IMR-90 (cell line): Measurements from ENCODE around the gene PLCB4. TPM values are rescaled to one million over a fixed set of nuclear protein-coding genes. Genes with fewer than 3 reads are reported as not detected.

Experiments used
- ATAC-seq: fragments of 200-7000 bp; cut with Tn5 transposase; 2 replicates; pipeline ENCODE4 v1.9.1; 2020; ENCODE audit warnings: low read depth, mild to moderate bottlenecking, moderate library complexity
- BruUV-seq: library from RNA; stranded (reverse); fragments of 400-500 nt; replicated peaks from 2 replicates; lab custom pipeline; 2021; lab: Mats Ljungman, UMichigan
- CTCF ChIA-PET: fragments of 300-600 bp; formaldehyde crosslinking; extraction: SDS; loops from one replicate; lab custom pipeline; 2021; ENCODE audit warnings: antibody characterized with exemption; lab: Yijun Ruan, JAX
- POLR2A ChIA-PET: fragments of 300-600 bp; sonication (Branson Sonifier 250); formaldehyde crosslinking; loops from one replicate; lab custom pipeline; 2022; ENCODE audit warnings: antibody characterized with exemption; ENCODE audit not compliant: unreplicated experiment; lab: Charles Lee
- DNase-seq: peaks from one replicate; pipeline ENCODE4 v3.0.0; 2013
- H2AFZ ChIP-seq: replicated peaks from 2 replicates; pipeline ENCODE3; 2013; ENCODE audit warnings: low read length, mild to moderate bottlenecking; ENCODE audit not compliant: poor library complexity
- H2AK5ac ChIP-seq: 2 replicates; pipeline ENCODE4 v1.6.1; 2013; ENCODE audit warnings: low read depth, low read length, inconsistent platforms
- H2AK9ac ChIP-seq: replicated peaks from 2 replicates; pipeline ENCODE3; 2013; ENCODE audit warnings: mild to moderate bottlenecking, low read depth, low read length, moderate library complexity; ENCODE audit not compliant: poor library complexity
- H2BK120ac ChIP-seq: 2 replicates; pipeline ENCODE4 v1.6.1; 2013; ENCODE audit warnings: low read depth, low read length, inconsistent platforms
- H2BK15ac ChIP-seq: 3 replicates; pipeline ENCODE4 v1.6.1; 2013; ENCODE audit warnings: low read depth, low read length, inconsistent platforms
- H2BK20ac ChIP-seq: 2 replicates; pipeline ENCODE4 v1.6.1; 2013; ENCODE audit warnings: low read depth, mild to moderate bottlenecking, inconsistent platforms, low read length, moderate library complexity
- H2BK5ac ChIP-seq: 2 replicates; pipeline ENCODE4 v1.6.1; 2013; ENCODE audit warnings: mild to moderate bottlenecking, low read depth, low read length, inconsistent platforms; ENCODE audit not compliant: poor library complexity, severe bottlenecking
- H3K14ac ChIP-seq: replicated peaks from 2 replicates; pipeline ENCODE4 v1.6.1; 2013; ENCODE audit warnings: low read depth, low read length, inconsistent platforms
- H3K18ac ChIP-seq: 2 replicates; pipeline ENCODE4 v1.6.1; 2013; ENCODE audit warnings: low read depth, low read length, control low read depth
- H3K23ac ChIP-seq: 2 replicates; pipeline ENCODE4 v1.6.1; 2013; ENCODE audit warnings: low read depth, low read length, inconsistent platforms
- H3K27ac ChIP-seq: 2 replicates; pipeline ENCODE4 v1.5.1; 2013; ENCODE audit warnings: mild to moderate bottlenecking, control low read depth, low read length; ENCODE audit not compliant: insufficient read depth
- H3K27me3 ChIP-seq: 2 replicates; pipeline ENCODE4 v1.6.1; 2013; ENCODE audit warnings: low read length; ENCODE audit not compliant: control insufficient read depth, insufficient read depth
- H3K36me3 ChIP-seq: 2 replicates; pipeline ENCODE4 v1.6.1; 2013; ENCODE audit warnings: low read length, mixed read lengths; ENCODE audit not compliant: control insufficient read depth, insufficient read depth
- H3K4ac ChIP-seq: 2 replicates; pipeline ENCODE4 v1.6.1; 2013; ENCODE audit warnings: low read depth, low read length, inconsistent platforms
- H3K4me1 ChIP-seq: 2 replicates; pipeline ENCODE4 v1.6.1; 2013; ENCODE audit warnings: low read length, mixed read lengths; ENCODE audit not compliant: control insufficient read depth, insufficient read depth
- H3K4me2 ChIP-seq: 2 replicates; pipeline ENCODE4 v1.6.1; 2013; ENCODE audit warnings: low read depth, mild to moderate bottlenecking, control low read depth, low read length, moderate library complexity
- H3K4me3 ChIP-seq: 2 replicates; pipeline ENCODE4 v1.5.1; 2013; ENCODE audit warnings: low read depth, mild to moderate bottlenecking, control low read depth, low read length, moderate library complexity; ENCODE audit not compliant: insufficient read depth
- H3K56ac ChIP-seq: 2 replicates; pipeline ENCODE4 v1.6.1; 2013; ENCODE audit warnings: low read length, inconsistent platforms; ENCODE audit not compliant: insufficient read depth; ENCODE audit errors: extremely low read depth
- H3K79me1 ChIP-seq, 2 experiments: 2 replicates each; pipeline ENCODE4 v1.6.1; 2013; ENCODE audit warnings: low read length in 2 of 2, inconsistent platforms in 1 of 2, low read depth in 1 of 2
- H3K9ac ChIP-seq: 2 replicates; pipeline ENCODE4 v1.6.1; 2013; ENCODE audit warnings: low read depth, low read length, control low read depth
- H3K9me1 ChIP-seq: 2 replicates; pipeline ENCODE4 v1.6.1; 2013; ENCODE audit warnings: low read length, inconsistent platforms; ENCODE audit not compliant: insufficient read depth
- H3K9me3 ChIP-seq: 2 replicates; pipeline ENCODE4 v1.6.1; 2013; ENCODE audit warnings: low read length; ENCODE audit not compliant: control insufficient read depth, insufficient read depth
- H4K20me1 ChIP-seq: 2 replicates; pipeline ENCODE4 v1.6.1; 2013; ENCODE audit warnings: low read length, inconsistent platforms; ENCODE audit not compliant: insufficient read depth
- H4K5ac ChIP-seq: 2 replicates; pipeline ENCODE4 v1.6.1; 2013; ENCODE audit warnings: mild to moderate bottlenecking, low read depth, low read length, control low read depth
- H4K8ac ChIP-seq, 2 experiments: 2 replicates each; pipeline ENCODE4 v1.6.1; 2013; ENCODE audit warnings: low read depth in 2 of 2, low read length in 2 of 2, control low read depth in 1 of 2, inconsistent platforms in 1 of 2
- H4K91ac ChIP-seq: 2 replicates; pipeline ENCODE4 v1.6.1; 2013; ENCODE audit warnings: low read depth, low read length, inconsistent platforms; ENCODE audit not compliant: insufficient read depth
- CEBPB ChIP-seq: IDR thresholded peaks from 2 replicates; pipeline ENCODE4 v1.6.1; 2012; ENCODE audit warnings: low read depth, low read length, improper control_type of control experiment
- CHD1 ChIP-seq: IDR thresholded peaks from 2 replicates; pipeline ENCODE4 v1.6.1; 2012; ENCODE audit warnings: low read depth, low read length, improper control_type of control experiment
- FOS ChIP-seq: fragments of 150-350 bp; IDR thresholded peaks from 2 replicates; pipeline ENCODE4 v1.6.1; 2016; ENCODE audit warnings: low read depth, low read length
- MAZ ChIP-seq: IDR thresholded peaks from 2 replicates; pipeline ENCODE4 v1.6.1; 2012; ENCODE audit warnings: low read depth, mild to moderate bottlenecking, low read length, improper control_type of control experiment, moderate library complexity, borderline replicate concordance
- NFE2L2 ChIP-seq: fragments of 150-350 bp; IDR thresholded peaks from 2 replicates; pipeline ENCODE4 v1.6.1; 2016; ENCODE audit warnings: low read depth, mild to moderate bottlenecking, low read length
- POLR2A ChIP-seq: IDR thresholded peaks from 2 replicates; pipeline ENCODE4 v1.6.1; 2012; ENCODE audit warnings: mild to moderate bottlenecking, low read depth, low read length
- RAD21 ChIP-seq: IDR thresholded peaks from 2 replicates; pipeline ENCODE4 v1.6.1; 2012; ENCODE audit warnings: low read length, improper control_type of control experiment
- RCOR1 ChIP-seq: IDR thresholded peaks from 2 replicates; pipeline ENCODE4 v1.6.1; 2012; ENCODE audit warnings: mild to moderate bottlenecking, low read length, improper control_type of control experiment; ENCODE audit not compliant: insufficient replicate concordance
- RFX5 ChIP-seq: IDR thresholded peaks from 2 replicates; pipeline ENCODE4 v1.8.0; 2012; ENCODE audit warnings: low read depth, mild to moderate bottlenecking, low read length, moderate library complexity
- WGBS, 2 experiments: methylation state at CpG; one replicate each; pipeline versions ENCODE4 v1.1.5 to v1.1.7; 2013; ENCODE audit warnings: missing lambda C conversion rate in 2 of 2; ENCODE audit not compliant: insufficient read length in 1 of 2; ENCODE audit errors: extremely low coverage in 2 of 2; 5-methylcytosine and 5-hydroxymethylcytosine counted together
- dilution Hi-C: fragments of 300-500 bp; cut with HindIII; formaldehyde crosslinking; loops from one replicate; pipeline ENCODE4 v1.14.3; 2018; ENCODE audit warnings: low sequenced_read_pairs; ENCODE audit not compliant: unreplicated experiment
- in situ Hi-C: fragments of 300-500 bp; cut with MboI; formaldehyde crosslinking; loops from 3 replicates; pipeline ENCODE4 v1.14.3; 2019; ENCODE audit warnings: low sequenced_read_pairs, inconsistent platforms, mixed read lengths
- intact Hi-C: fragments of 100-400 bp; cut with micrococcal nuclease; formaldehyde crosslinking; loops from 2 replicates; pipeline ENCODE4 v1.10.0; 2022
- polyA plus RNA-seq, 3 experiments: library from polyadenylated mRNA; depleted of rRNA; stranded (reverse); fragments of >200 nt; gene quantifications; 2 replicates each; pipeline ENCODE4 v1.2.3, GENCODE V29; 2012; ENCODE audit warnings: low replicate concordance in 1 of 3
- total RNA-seq: library from RNA; depleted of rRNA; stranded (reverse); fragments of >200 nt; gene quantifications from 2 replicates; pipeline ENCODE4 v1.2.3, GENCODE V29; 2012

Gene PLCB4
- total and polyA plus RNA-seq, 2 of the 4 experiments (the other 2 are of a cell fraction) = 12.5 to 24.0 TPM

DNA sequence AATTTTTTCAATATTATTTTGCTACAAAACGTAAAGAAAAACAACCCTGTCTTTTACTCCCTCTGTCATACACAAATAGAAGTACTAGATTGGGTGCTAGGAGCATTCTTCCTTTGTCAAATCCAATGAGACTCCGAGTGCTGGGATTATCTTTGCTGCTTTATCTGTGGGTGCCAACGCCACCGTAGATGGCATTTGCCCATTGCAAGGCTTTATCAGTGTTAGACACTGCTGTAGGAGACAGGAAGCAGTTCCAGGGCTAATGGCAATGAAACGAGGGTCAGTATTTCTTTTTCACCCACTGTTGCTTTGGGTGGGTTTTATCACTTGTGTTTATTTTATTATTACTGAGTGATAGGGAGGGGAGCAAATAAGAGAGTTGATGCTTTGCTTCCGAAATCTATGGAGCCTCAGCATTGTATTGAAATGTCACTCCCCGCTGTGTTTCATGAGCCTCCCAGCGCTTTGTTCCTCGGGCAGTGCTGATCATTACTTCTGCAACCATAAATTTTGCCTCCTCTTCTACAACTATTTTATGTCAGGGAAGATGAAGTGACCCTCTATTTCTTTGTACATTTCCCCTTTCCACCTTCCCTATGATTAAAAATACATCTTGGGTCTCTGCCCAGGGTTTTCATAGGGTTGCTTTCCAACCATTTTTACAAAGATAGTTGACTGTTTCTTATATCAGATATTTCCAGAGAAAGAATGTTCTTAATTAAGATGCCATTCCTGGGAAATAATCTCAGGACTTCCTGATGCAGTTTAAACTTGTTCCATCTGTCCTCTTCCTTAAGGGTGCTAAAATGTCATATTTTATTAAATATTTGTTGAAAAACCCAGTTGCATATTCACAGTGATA is 358.8 kb downstream of the PLCB4 start:
- Histone ChIP-seq H2AK5ac (no peak overlapping the region), H3K23ac (no peak overlapping the region), H3K14ac (no peak overlapping the region), H3K27ac (no peak overlapping the region), H3K9me3 (no peaks in the 10 kb centered on the region), H3K4ac (no peak overlapping the region), H3K9me1 (peaks cover 2% of the 10 kb centered on the region; the same call in 1 of the 2 replicates), H3K4me3 (no peak overlapping the region), H3K18ac (no peak overlapping the region), H2AFZ (no peak overlapping the region), H4K20me1 (no peaks in the 10 kb centered on the region), H4K8ac (no peak overlapping the region), H4K91ac (no peak overlapping the region), H3K4me2 (no peak overlapping the region), H4K5ac (no peak overlapping the region), H2BK15ac (no peak overlapping the region), H3K27me3 (no peaks in the 10 kb centered on the region), H3K9ac (no peak overlapping the region), H2BK120ac (no peak overlapping the region), H3K79me1 (peaks cover 0 to 4% of the 10 kb centered on the region in 2 experiments; a peak in 2 of 4 replicates), H3K36me3 (peaks cover 21% of the 10 kb centered on the region), H3K4me1 (no peaks in the 10 kb centered on the region), H2AK9ac (no peak overlapping the region), H2BK5ac (no peak overlapping the region), H2BK20ac (no peak overlapping the region), H3K56ac (no peak overlapping the region)
- in situ Hi-C loops (no loop called here), dilution Hi-C loops (no loop called here), intact Hi-C loops (no loop called here)
- no peak for ATAC-seq
- no CpG with 5 or more reads among the region's 9 CpGs for WGBS, 2 experiments
- no TSS peak for BruUV-seq
- ChIA-PET POLR2A (no interaction called here), CTCF (no interaction called here)
- no peak for DNase-seq
- no peak for TF ChIP-seq RFX5
- no peak for TF ChIP-seq CEBPB
- no peak for TF ChIP-seq NFE2L2
- no peak for TF ChIP-seq MAZ
- TF ChIP-seq CHD1 = no peak
- TF ChIP-seq RCOR1 = no peak
- no peak for TF ChIP-seq POLR2A
- no peak for TF ChIP-seq RAD21
- no peak for TF ChIP-seq FOS
